NB4 (cell line): Measurements from ENCODE around the gene AATK.

Experiments used
- CTCF ChIP-seq: IDR thresholded peaks from one replicate; pipeline ENCODE4 v1.5.1; 2012; ENCODE audit warnings: low read depth, low read length
- MAX ChIP-seq: IDR thresholded peaks from 2 replicates; pipeline ENCODE4 v1.6.1; 2011; ENCODE audit warnings: low read depth, low read length
- POLR2A ChIP-seq: IDR thresholded peaks from 2 replicates; pipeline ENCODE4 v1.6.1; 2011; ENCODE audit warnings: mild to moderate bottlenecking; ENCODE audit not compliant: insufficient read length; ENCODE audit errors: extremely low read depth

- no peak for TF ChIP-seq CTCF
- TF ChIP-seq POLR2A: no peak
- no peak for TF ChIP-seq MAX
These were observed 5.9 kb upstream of the AATK start for GRCh38 chr17:81171941-81172340.
